ENCODE results near the gene WIPF3.

DNA sequence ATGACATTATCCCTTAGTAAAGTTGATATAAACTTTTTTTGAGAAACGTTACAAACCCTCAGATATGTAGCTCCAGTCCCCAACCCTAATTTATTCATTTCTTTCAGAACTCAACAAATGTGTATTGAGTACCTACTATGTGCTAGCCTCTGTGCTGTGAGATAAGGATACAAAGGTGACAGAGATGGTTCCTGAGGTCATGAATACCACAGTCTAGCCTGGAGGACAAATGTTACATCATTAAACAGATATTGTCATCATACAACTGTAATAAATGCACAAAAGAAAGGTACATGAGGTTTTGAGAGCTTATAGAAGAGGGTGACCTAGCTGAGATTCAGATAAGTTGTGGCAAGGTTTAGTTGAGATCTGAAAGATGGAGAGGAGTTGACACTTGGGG, 4.4 kb upstream of the WIPF3 start:
- no peak for TF ChIP-seq CTCF (IDR thresholded peaks at IDR 0.05)
- TF ChIP-seq POLR2AphosphoS5 (IDR thresholded peaks at IDR 0.05) = no peak
- TF ChIP-seq POLR2A (IDR thresholded peaks at IDR 0.05) = no peak
